ENCODE measurements around the gene CZIB. TPM values are rescaled to one million over a fixed set of nuclear protein-coding genes. Genes with fewer than 3 reads are reported as not detected.
"Not testable (repeated sequence)": the region's sequence is repeated elsewhere in the genome, so short reads cannot be mapped to it uniquely, and the experiment has no call there.

CZIB gene
- total and polyA plus RNA-seq, 2 donors = 66.0 to 115 TPM

DNA sequence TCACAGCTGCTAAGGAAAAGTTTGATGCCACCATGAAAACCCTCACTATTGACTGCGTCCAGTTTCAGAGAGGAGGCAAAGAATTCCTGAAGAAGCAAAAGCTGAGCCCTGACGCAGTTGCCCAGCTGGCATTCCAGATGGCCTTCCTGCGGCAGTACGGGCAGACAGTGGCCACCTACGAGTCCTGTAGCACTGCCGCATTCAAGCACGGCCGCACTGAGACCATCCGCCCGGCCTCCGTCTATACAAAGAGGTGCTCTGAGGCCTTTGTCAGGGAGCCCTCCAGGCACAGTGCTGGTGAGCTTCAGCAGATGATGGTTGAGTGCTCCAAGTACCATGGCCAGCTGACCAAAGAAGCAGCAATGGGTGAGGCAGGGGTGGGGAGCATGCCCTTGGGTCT is 9.5 kb downstream of the CZIB start:
- WGBS = 96% methylated on average over 11 of the region's 11 CpGs
- no peak overlapping the region for H3K27ac ChIP-seq (ENCODE audit: low read depth)
- no peak overlapping the region for H3K4me3 ChIP-seq (ENCODE audit: low read depth, low read length)
- no peaks in the 10 kb centered on the region for H3K36me3 ChIP-seq (ENCODE audit: insufficient read depth)
- DNase-seq (ENCODE audit: extremely low spot score) = no peak
- no peaks in the 10 kb centered on the region for H3K4me1 ChIP-seq (ENCODE audit: insufficient read depth)

DNA sequence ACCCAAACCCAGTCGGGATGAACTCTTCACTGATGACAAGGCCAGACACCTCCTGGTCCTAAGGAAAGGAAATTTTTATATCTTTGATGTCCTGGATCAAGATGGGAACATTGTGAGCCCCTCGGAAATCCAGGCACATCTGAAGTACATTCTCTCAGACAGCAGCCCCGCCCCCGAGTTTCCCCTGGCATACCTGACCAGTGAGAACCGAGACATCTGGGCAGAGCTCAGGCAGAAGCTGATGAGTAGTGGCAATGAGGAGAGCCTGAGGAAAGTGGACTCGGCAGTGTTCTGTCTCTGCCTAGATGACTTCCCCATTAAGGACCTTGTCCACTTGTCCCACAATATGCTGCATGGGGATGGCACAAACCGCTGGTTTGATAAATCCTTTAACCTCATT is 10.1 kb downstream of the CZIB start:
- no peak overlapping the region for H3K4me3 ChIP-seq (ENCODE audit: low read depth, low read length)
- no peak for DNase-seq (ENCODE audit: extremely low spot score)
- no peaks in the 10 kb centered on the region for H3K4me1 ChIP-seq (ENCODE audit: insufficient read depth)
- WGBS = 91% methylated on average over 7 of the region's 7 CpGs
- no peaks in the 10 kb centered on the region for H3K36me3 ChIP-seq (ENCODE audit: insufficient read depth)
- H3K27ac ChIP-seq (ENCODE audit: low read depth) = no peak overlapping the region

DNA sequence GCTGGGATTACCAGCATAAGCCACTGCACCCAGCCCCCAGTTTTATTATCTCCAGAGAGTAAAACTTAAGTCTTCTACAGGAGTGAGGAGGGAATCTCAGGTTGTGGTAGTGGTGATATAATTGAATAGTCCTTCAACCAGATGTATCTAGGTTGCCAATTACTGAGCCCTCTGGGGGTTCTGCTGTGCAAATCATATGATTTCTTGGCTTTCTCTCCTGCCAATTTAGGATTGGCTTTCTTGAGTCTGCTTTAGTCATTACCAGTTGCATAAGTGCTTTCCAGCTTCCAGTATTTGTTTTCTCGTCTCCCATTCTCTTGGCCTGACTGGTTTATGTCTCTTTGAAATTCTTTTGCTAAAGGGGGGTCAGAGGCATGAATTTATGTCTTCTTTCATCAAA is 12.7 kb downstream of the CZIB start:
- Histone ChIP-seq H3K4me1 (ENCODE audit: insufficient read depth) (no peaks in the 10 kb centered on the region), H3K36me3 (ENCODE audit: insufficient read depth) (peaks cover 3% of the 10 kb centered on the region), H3K27ac (ENCODE audit: low read depth) (no peak overlapping the region), H3K4me3 (ENCODE audit: low read depth, low read length) (no peak overlapping the region)
- 76% methylated on average over 1 of the region's 1 CpG for WGBS
- no peak for DNase-seq (ENCODE audit: extremely low spot score)

DNA sequence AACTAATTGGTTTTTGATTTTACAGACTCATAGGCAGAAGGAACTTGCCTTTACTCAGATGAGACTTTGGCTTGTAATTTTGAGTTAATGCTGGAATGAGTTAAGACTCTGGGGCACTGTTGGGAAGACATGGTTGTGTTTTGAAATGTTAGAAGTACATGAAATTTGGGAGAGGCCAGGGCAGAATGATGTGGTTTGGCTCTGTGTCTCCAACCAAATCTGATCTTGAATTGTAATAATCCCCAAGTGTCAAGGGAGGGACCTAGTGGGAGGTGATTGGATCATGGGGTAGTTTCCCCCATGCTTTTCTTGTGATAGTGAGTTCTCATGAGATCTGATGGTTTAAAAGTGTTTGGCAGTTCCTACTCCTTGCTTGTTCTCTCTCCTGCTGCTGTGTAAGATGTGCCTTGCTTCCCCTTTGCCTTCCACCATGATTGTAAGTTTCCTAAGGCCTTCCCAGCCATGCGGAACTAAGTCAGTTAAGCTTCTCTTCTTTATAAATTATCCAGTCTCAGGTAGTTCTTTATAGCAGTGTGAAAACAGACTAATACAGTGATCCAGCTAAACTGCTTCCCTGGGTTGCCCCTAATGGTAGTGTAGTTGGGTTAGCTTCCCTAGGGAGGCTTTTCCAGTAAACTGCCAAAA is 13.6 kb downstream of the CZIB start:
- Histone ChIP-seq H3K27ac (ENCODE audit: low read depth) (no peak overlapping the region), H3K4me3 (ENCODE audit: low read depth, low read length) (no peak overlapping the region), H3K4me1 (ENCODE audit: insufficient read depth) (no peaks in the 10 kb centered on the region), H3K36me3 (ENCODE audit: insufficient read depth) (peaks cover 3% of the 10 kb centered on the region)
- no peak for DNase-seq (ENCODE audit: extremely low spot score)
- WGBS = 95% methylated on average over 1 of the region's 1 CpG

DNA sequence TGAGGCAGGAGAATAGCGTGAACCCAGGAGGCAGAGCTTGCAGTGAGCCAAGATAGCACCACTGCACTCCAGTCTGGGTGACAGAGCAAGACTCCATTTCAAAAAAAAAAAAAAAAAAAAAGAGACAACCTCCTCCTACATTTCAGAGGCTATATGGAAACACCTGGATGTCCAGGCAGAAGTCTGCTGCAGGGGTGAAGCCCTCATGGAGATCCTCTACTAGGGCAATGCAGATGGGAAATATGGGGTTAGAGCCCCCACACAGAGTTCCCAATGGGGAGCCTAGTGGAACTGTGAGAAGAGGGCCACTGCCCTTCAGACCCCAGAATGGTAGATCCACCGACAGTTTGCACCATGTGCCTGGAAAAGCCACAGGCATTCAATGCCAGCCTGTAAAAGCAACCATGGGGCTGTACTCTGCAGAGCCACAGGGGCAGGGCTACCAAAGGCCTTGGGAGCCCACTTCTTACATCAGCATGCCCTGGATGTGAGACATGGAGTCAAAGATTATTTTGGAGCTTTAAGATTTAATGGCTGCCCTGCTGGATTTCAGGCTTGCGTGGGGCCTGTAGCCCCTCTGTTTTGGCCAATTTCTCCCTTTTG is 14.2 kb downstream of the CZIB start:
- not testable (repeated sequence) for DNase-seq (ENCODE audit: extremely low spot score); H3K36me3 ChIP-seq (ENCODE audit: insufficient read depth); H3K4me1 ChIP-seq (ENCODE audit: insufficient read depth); H3K4me3 ChIP-seq (ENCODE audit: low read depth, low read length); H3K27ac ChIP-seq (ENCODE audit: low read depth)
- 98% methylated on average over 3 of the region's 3 CpGs for whole genome bisulfite sequencing

DNA sequence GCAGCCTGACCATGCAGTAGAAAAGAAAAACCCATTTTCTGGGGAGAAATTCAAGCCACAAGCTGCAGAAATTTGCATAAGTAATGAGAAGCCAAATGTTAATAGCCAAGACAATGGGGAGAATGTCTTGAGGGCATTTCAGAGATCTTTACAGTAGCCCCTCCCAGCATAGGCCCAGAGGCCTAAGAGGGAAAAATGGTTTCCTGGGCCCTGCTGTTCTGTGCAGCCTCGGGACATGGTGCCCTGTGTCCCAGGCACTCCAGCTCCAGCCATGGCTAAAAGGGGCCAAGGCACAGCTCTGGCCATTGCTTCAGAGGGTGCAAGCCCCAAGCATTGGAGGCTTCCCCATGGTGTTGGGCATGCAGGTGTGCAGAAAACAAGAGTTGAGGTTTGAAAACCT is 14.9 kb downstream of the CZIB start:
- DNase-seq (ENCODE audit: extremely low spot score); H3K36me3 ChIP-seq (ENCODE audit: insufficient read depth); H3K27ac ChIP-seq (ENCODE audit: low read depth); H3K4me3 ChIP-seq (ENCODE audit: low read depth, low read length); H3K4me1 ChIP-seq (ENCODE audit: insufficient read depth): not testable (repeated sequence)
- 97% methylated on average over 1 of the region's 1 CpG for WGBS

DNA sequence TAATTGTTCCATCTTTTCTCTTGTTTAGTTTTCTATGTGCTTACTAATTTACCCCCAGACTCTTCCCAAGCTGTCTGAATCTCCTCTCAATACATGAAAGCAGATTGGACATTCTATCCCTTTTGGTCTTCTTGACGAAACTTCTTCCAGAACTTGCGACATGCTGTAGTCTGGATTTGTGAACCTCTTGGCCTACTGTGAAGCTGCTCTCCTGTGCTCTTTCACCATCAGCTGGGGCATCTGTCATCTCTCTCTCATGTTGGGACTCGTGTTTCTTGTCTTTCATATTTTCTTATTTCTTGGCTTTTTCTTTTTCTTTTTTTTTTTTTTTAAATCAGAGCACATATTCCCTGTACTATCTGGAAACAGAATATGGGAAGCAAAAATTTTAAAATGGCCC is 17.0 kb downstream of the CZIB start:
- peaks cover 3% of the 10 kb centered on the region for H3K36me3 ChIP-seq (ENCODE audit: insufficient read depth)
- WGBS = 95% methylated on average over 3 of the region's 3 CpGs
- DNase-seq (ENCODE audit: extremely low spot score) = no peak

DNA sequence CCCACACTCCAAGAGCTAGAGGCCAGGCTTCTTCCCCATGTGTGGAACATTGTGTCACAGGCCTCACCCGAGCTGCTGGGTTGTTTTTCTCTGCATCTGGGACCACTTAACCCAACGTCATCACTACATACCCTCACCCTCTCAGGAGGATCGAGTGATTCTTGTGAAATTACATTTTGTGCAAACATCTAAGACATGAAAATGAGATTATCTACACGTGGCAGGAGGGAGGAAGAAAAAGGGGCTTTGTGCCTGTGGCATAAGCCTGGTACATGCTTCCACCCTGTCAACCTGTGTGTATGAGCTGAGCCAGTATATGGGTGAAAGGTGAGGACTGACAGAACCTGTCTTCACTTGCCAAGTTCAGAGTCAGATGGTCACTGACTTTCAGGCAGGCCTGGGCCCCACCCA is 22.2 kb downstream of the CZIB start:
- Histone ChIP-seq H3K27ac (ENCODE audit: low read depth) (peak overlapping the region; percentile 11), H3K36me3 (ENCODE audit: insufficient read depth) (no peaks in the 10 kb centered on the region), H3K4me3 (ENCODE audit: low read depth, low read length) (no peak overlapping the region), H3K4me1 (ENCODE audit: insufficient read depth) (no peaks in the 10 kb centered on the region)
- no peak for DNase-seq (ENCODE audit: extremely low spot score)
- 39% methylated on average over 4 of the region's 4 CpGs for WGBS

More for the DNA sequence above, 17.0 kb downstream of the CZIB start:
- Histone ChIP-seq H3K4me3 (ENCODE audit: low read depth, low read length) (no peak overlapping the region), H3K4me1 (ENCODE audit: insufficient read depth) (no peaks in the 10 kb centered on the region), H3K27ac (ENCODE audit: low read depth) (no peak overlapping the region)

DNA sequence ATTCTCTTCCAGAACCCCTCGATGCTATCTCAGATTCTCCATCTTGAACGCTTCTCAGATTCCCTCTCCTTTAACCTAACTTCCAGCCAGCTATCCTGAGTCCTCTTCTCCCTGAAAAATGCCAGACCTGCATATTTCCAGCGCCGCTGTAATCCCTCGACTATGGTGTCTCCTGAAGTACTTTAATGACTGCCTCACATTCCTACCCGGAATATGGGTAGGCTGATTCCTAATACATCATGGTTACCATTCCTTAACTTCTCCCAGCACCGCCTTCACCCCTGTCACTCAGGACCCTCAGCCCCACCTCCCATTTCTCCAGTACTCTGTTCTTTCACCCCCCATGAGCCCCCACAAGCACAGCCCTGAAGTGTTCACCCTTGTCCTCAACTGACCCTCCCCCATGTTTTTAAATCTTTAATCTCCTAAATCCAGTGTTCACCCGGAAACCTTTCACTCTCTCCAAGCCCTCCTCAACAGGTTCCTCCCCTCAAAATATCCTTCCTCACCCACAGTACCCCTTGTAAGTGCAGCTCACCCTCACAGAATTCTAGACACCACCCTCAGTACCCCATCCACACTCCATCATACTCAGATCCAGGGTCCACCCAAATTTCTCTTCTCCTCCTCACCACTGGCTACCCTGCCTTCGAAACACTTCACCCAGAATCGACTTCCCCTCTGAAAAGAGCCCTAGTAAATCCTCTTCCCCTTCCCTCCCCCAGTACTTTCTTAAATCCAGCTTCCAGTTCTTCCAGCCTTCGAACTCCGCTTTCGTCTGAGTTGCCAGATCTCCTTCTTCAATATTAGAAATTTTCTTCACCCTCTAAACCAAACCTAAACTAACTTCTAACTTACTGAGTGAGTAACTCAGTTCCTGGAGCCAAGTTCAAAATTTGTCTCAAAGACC is 22.9 kb downstream of the CZIB start:
- WGBS = 29% methylated on average over 13 of the region's 13 CpGs
- H3K4me1 ChIP-seq (ENCODE audit: insufficient read depth) = no peaks in the 10 kb centered on the region
- no peaks in the 10 kb centered on the region for H3K36me3 ChIP-seq (ENCODE audit: insufficient read depth)
- no peak for DNase-seq (ENCODE audit: extremely low spot score)
- H3K27ac ChIP-seq (ENCODE audit: low read depth) = peak overlapping the region; percentile 98
- H3K4me3 ChIP-seq (ENCODE audit: low read depth, low read length) = peak overlapping the region; percentile 92

DNA sequence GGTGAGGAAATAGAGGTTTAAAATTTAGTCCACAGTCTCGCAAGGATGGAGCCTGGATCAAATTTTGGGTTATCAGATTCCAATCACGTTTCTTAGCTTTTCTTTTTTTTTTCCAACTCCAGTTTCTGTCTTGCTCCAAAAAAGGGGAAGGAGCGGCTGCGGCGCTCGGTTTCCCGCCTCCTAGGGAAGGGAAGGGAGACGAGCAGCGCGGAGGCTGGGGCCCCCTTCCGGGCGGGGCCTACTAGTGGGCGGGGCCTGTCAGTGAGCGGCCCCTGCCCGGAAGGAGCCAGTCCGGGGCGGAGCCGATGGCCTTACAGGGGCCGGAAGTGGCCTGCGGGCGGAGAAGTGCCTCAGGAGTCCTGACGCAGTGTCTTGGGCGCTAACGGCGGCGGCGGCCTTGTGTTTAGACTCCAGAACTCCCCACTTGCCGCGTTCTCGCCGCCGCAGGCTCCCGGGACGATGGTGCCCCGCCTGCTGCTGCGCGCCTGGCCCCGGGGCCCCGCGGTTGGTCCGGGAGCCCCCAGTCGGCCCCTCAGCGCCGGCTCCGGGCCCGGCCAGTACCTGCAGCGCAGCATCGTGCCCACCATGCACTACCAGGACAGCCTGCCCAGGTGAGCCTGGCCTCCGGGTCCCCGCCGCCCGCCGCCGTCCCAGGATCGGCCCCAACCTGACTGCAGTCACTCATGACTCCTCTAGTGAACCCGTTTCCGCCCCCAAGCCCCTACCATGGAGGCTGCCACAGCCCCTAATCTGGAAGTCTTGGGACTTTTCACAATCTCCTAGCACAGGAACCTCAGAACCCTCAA is 23.7 kb downstream of the CZIB start, which contains the start of gene CPT2:
TSS of gene CPT2 (plus strand) at position 340 of the 806 bp plus-strand sequence. CDS start at position 460, 120 bp downstream.
- peak within 1 kb of the TSS; percentile 92 for H3K4me3 ChIP-seq (ENCODE audit: low read depth, low read length)
- DNase-seq (ENCODE audit: extremely low spot score) = peak; percentile 76

DNA sequence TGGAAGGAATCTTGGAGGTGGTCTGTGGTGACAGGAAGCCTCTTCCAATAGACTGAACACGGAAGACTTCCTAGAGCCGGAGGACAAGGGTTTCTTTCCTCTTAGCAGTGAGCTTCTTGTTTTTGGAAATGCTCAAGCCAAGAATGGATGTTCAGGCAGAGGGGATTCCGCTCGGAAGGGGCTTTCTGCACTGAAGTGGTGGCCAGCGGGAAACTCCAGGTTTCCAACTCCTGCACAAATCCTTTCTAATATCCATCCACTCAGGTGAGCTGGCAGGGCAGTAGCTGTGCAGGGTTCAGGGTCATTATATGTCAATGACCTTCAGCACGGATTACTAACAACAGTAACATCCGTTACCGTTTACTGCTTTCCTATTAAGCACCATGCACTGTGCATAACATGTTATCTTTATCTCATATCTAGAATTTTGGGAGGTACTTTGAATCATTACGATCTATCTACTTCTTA is 24.4 kb downstream of the CZIB start:
- WGBS = 28% methylated on average over 9 of the region's 9 CpGs
- Histone ChIP-seq H3K4me3 (ENCODE audit: low read depth, low read length) (peak overlapping the region; percentile 92), H3K4me1 (ENCODE audit: insufficient read depth) (no peaks in the 10 kb centered on the region), H3K27ac (ENCODE audit: low read depth) (no peak overlapping the region), H3K36me3 (ENCODE audit: insufficient read depth) (no peaks in the 10 kb centered on the region)
- DNase-seq (ENCODE audit: extremely low spot score) = no peak

More for the DNA sequence above, 23.7 kb downstream of the CZIB start, which contains the start of gene CPT2:
- no peaks in the 10 kb centered on the region for H3K4me1 ChIP-seq (ENCODE audit: insufficient read depth)
- no peaks in the 10 kb centered on the region for H3K36me3 ChIP-seq (ENCODE audit: insufficient read depth)
- WGBS = under 1% methylated on average over 57 of the region's 57 CpGs
- peak within 1 kb of the TSS; percentile 98 for H3K27ac ChIP-seq (ENCODE audit: low read depth)

DNA sequence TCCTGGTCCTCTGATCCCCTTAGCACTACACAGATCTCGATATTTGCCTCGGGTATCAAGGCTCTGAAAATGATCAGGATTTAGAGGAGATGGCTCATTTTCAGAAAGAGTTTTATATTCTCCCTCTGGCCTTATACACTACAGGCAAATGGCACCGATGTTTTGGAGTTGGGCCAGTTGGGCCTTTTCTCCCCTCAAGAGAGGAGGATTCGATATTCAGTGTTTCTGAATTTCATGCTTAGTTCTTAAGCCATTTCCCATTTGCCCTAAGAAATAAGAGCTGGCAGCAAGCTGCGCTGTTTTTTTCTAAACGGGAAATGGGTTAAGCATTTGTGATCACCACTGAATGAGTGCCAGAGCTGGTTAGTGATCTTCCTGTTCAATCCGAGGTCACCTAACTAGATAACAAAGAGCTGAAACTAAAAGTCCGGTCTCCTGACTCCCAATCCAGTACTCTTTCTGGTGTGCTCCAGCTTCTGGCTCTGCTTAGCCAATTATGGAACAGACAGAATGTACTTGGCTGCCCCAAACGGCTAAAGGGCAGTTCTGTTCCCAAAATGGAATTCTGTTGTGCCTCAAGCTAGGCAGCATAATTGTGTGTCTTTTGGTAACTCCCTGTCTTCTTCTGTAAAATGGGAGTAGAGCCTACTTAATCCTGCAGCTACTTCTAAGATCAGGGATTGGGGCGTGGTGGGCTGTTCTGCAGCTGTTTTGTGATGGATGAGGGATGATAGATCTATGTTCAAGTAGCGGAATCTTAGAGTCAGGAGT is 25.0 kb downstream of the CZIB start:
- no peaks in the 10 kb centered on the region for H3K4me1 ChIP-seq (ENCODE audit: insufficient read depth)
- H3K36me3 ChIP-seq (ENCODE audit: insufficient read depth) = no peaks in the 10 kb centered on the region
- no peak for DNase-seq (ENCODE audit: extremely low spot score)
- no peak overlapping the region for H3K4me3 ChIP-seq (ENCODE audit: low read depth, low read length)
- H3K27ac ChIP-seq (ENCODE audit: low read depth) = no peak overlapping the region
- 71% methylated on average over 11 of the region's 11 CpGs for WGBS
